Right atrium auricular region (tissue), 2 donors: ENCODE measurements around the gene TCF7L2. TPM values are rescaled to one million over a fixed set of nuclear protein-coding genes. Genes with fewer than 3 reads are reported as not detected.
"Not testable (repeated sequence)": the region's sequence is repeated elsewhere in the genome, so short reads cannot be mapped to it uniquely, and the experiment has no call there.

Source experiments
- DNase-seq: peaks from one replicate; pipeline ENCODE4 v3.0.0-alpha.2; 2019; ENCODE audit warnings: low spot score
- H3K27ac ChIP-seq, 2 donors: fragments of 200-600 bp; sonication (generic); 1 replicate in 1 of 2; 2 replicates in 1 of 2; pipeline ENCODE4 v1.5.1; 2016 to 2019
- H3K27me3 ChIP-seq, 2 donors: fragments of 200-600 bp; sonication (generic); one replicate each; pipeline versions ENCODE4 v1.5.1 to v1.6.0; 2017 to 2019
- H3K36me3 ChIP-seq: fragments of 200-600 bp; sonication (generic); one replicate; pipeline ENCODE4 v1.5.1; 2016
- H3K4me1 ChIP-seq, 2 donors: fragments of 200-600 bp; sonication (generic); one replicate each; pipeline versions ENCODE4 v1.5.1 to v1.6.0; 2017 to 2019
- H3K4me3 ChIP-seq, 2 donors: fragments of 200-600 bp; sonication (generic); 1 replicate in 1 of 2; 2 replicates in 1 of 2; pipeline ENCODE4 v1.5.1; 2017 to 2019; ENCODE audit warnings: mild to moderate bottlenecking in 1 of 2, moderate library complexity in 1 of 2
- H3K9me3 ChIP-seq, 2 donors: fragments of 200-600 bp; sonication (generic); one replicate each; pipeline ENCODE4 v1.5.1; 2019
- CTCF ChIP-seq, 2 donors: fragments of 200-600 bp; sonication (generic); IDR thresholded peaks; one replicate each; pipeline ENCODE4 v1.5.1; 2019; ENCODE audit warnings: antibody characterized with exemption in 2 of 2
- total RNA-seq, 2 donors: library from RNA; depleted of rRNA; stranded (reverse); fragments of >200 nt; gene quantifications; one replicate each; pipeline ENCODE4 v1.1.0, GENCODE V29; 2016

Gene TCF7L2
- total RNA-seq, 2 donors from 2014 or later: 8.5 to 11.3 TPM

- Histone ChIP-seq H3K27me3 (no peaks in the 10 kb centered on the region), H3K36me3 (no peaks in the 10 kb centered on the region), H3K9me3 (no peaks in the 10 kb centered on the region), H3K4me3 (no peak overlapping the region), H3K4me1 (peaks cover 0 to 75% of the 10 kb centered on the region in 2 donors), H3K27ac (peak overlapping the region; percentile 74 to 77)
- TF ChIP-seq CTCF (IDR thresholded peaks at IDR 0.05): no peak
- no peak for DNase-seq
Observed at GRCh38 chr10:113061054-113061430, 111.0 kb downstream of the TCF7L2 start.

GRCh38 chr10:113061557-113061956 is 111.5 kb downstream of the TCF7L2 start:
- DNase-seq: no peak
- H3K27ac ChIP-seq: peak overlapping the region; percentile 74 to 77
- no peaks in the 10 kb centered on the region for H3K9me3 ChIP-seq
- no peaks in the 10 kb centered on the region for H3K36me3 ChIP-seq
- TF ChIP-seq CTCF (IDR thresholded peaks at IDR 0.05): no peak
- peaks cover 0 to 71% of the 10 kb centered on the region in 2 donors for H3K4me1 ChIP-seq
- no peaks in the 10 kb centered on the region for H3K27me3 ChIP-seq
- no peak overlapping the region for H3K4me3 ChIP-seq

DNA sequence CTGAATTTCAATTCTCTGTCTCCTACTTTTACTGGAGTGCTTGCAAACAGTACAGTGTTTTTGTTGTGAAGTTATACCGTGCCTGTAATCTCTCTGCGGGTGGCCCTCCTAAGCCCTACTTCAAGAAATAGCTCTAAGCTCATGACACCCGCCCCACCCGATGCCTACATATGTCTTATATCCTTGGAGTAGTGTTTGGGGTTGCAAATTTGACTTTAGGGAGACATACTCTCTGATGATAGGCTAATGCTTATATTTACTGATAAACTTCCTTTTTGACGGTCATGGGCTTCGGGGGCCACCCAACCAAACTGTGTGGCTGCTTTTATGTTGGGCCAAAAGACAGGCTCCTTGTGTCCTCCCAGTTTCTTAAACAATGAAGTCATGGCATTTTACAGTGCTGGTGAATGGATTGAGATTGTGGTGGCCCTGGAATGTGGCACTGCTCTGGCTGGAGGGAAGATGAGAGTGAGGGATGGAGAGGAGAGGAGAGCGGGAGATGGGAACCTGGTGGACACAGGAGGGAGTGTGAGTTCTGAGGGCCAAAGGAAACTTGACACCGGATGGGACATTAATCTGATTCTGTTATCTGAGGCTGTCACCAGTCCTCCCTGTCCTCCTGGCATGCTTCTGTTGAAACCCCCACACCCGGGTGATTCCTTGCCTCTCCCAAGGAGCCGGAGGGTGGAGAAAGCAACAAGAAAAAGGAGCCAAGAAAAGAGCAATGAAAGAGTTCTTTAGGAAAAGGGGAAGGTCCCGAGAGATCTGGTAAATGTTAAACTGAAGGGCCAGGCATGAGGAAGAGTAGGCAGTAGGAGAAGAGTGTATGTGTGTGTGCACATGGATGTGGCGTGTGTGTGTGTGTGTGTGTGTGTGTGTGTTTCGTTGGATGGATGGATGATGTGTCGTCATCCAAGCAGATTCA is 113.3 kb downstream of the TCF7L2 start:
- Histone ChIP-seq H3K27me3 (no peaks in the 10 kb centered on the region), H3K27ac (no peak overlapping the region), H3K9me3 (no peaks in the 10 kb centered on the region), H3K4me3 (no peak overlapping the region), H3K4me1 (peaks cover 0 to 69% of the 10 kb centered on the region in 2 donors), H3K36me3 (no peaks in the 10 kb centered on the region)
- no peak for TF ChIP-seq CTCF (IDR thresholded peaks at IDR 0.05)
- no peak for DNase-seq

DNA sequence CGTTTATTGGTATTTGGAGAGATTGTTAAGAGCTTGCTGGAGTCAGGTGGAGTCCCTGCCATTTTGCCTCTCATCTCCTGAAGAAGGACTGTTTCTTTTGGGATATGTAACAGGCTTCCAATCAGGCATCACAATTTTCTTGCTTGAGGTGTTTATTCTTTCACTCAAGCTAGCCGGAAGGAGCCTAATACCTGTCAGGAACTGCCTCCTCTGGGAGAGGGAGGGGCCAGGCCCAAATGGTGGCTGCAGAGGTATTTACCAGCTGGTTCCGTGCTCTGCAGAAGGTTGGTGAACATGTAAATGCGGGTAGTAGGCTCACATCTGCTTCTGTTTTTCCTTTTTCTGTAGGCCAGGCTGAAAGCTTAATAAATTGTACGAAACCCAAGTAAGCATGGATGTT is 114.0 kb downstream of the TCF7L2 start:
- Histone ChIP-seq H3K4me1 (peaks cover 0 to 68% of the 10 kb centered on the region in 2 donors), H3K27me3 (no peaks in the 10 kb centered on the region), H3K36me3 (no peaks in the 10 kb centered on the region)

GRCh38 chr10:113066120-113066519 is 116.1 kb downstream of the TCF7L2 start:
- H3K4me3 ChIP-seq, H3K27ac ChIP-seq, H3K9me3 ChIP-seq, H3K36me3 ChIP-seq, H3K27me3 ChIP-seq, DNase-seq: not testable (repeated sequence)
- peaks cover 0 to 55% of the 10 kb centered on the region in 2 donors for H3K4me1 ChIP-seq

More for the DNA sequence above, 114.0 kb downstream of the TCF7L2 start:
- Histone ChIP-seq H3K9me3 (no peaks in the 10 kb centered on the region), H3K27ac (no peak overlapping the region), H3K4me3 (no peak overlapping the region)
- peak; percentile 28 for DNase-seq
- no peak for TF ChIP-seq CTCF (IDR thresholded peaks at IDR 0.05)

GRCh38 chr10:113066561-113067312 is 116.7 kb downstream of the TCF7L2 start:
- Histone ChIP-seq H3K27ac (no peak overlapping the region), H3K36me3 (no peaks in the 10 kb centered on the region)
- no peak for DNase-seq

More at GRCh38 chr10:113066561-113067312, 116.7 kb downstream of the TCF7L2 start:
- Histone ChIP-seq H3K27me3 (no peaks in the 10 kb centered on the region), H3K4me1 (peaks cover 0 to 55% of the 10 kb centered on the region in 2 donors), H3K9me3 (no peaks in the 10 kb centered on the region), H3K4me3 (no peak overlapping the region)
- TF ChIP-seq CTCF (IDR thresholded peaks at IDR 0.05): no peak
